ENCODE results near the gene SPRY4.
"Not testable (repeated sequence)": the region's sequence is repeated elsewhere in the genome, so short reads cannot be mapped to it uniquely, and the experiment has no call there.

SPRY4 gene

DNA sequence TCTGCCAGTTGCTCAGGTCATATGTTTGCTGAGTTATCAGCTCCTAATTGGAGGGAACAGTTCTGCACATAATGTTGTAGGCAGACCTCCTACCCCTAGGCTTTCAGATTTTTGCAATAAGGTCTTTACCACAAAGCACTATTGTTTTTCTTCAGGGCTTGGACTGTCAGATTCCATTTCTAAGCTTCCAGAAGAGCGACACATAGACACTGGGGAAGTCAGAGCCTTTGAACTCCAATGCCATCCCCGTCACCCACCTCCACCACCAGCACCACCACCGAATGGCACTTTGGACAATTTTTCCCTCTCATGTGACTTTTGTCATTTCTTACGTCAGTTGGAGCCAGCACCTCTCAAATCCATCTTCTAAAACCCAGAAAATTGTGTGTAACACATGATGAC lies 28.3 kb upstream of the SPRY4 start:
- CTCF ChIA-PET, result no interaction called here
- no peak for DNase-seq
- Mint-ChIP-seq H3K4me3 (no peak overlapping the region), H3K9me3 (peaks cover 3% of the 10 kb centered on the region), H3K36me3 (no peaks in the 10 kb centered on the region), H3K4me1 (peaks cover 33% of the 10 kb centered on the region), H3K27ac (no peak overlapping the region), H3K27me3 (peaks cover 34% of the 10 kb centered on the region)

GRCh38 chr5:142350021-142350420 lies 25.2 kb upstream of the SPRY4 start:
- no peak for DNase-seq
- Mint-ChIP-seq H3K4me1 (peaks cover 12% of the 10 kb centered on the region), H3K36me3 (no peaks in the 10 kb centered on the region)

DNA sequence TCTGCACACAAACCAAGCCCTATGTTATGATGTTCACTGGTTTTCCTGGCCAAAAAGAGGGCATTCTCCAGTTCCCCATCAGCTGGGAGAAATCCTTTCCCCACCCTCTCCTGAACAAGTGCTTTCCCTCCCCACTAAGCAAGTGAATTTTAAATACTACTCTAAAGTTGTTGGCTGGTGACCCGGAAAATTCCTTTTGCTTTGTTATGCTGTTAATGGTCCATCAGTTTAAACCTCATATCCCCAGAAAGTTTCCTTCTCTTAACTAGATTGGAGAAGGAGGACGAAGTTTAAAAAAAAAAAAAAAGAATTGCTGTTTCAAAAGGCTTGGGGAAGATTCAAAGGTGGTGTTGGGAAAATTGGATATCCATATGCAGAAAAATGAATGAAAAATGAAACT lies 21.9 kb upstream of the SPRY4 start:
- no peaks in the 10 kb centered on the region for H3K4me1 Mint-ChIP-seq
- H3K27me3 Mint-ChIP-seq, result peaks cover 34% of the 10 kb centered on the region
- DNase-seq, result no peak
- H3K27ac Mint-ChIP-seq, result no peak overlapping the region
- peaks cover 5% of the 10 kb centered on the region for H3K36me3 Mint-ChIP-seq
- H3K9me3 Mint-ChIP-seq, result peaks cover 32% of the 10 kb centered on the region
- CTCF ChIA-PET, result no interaction called here
- H3K4me3 Mint-ChIP-seq, result no peak overlapping the region

More at GRCh38 chr5:142350021-142350420, 25.2 kb upstream of the SPRY4 start:
- CTCF ChIA-PET, result no interaction called here
- Mint-ChIP-seq H3K9me3 (peaks cover 14% of the 10 kb centered on the region), H3K27ac (no peak overlapping the region), H3K4me3 (no peak overlapping the region), H3K27me3 (peaks cover 34% of the 10 kb centered on the region)

DNA sequence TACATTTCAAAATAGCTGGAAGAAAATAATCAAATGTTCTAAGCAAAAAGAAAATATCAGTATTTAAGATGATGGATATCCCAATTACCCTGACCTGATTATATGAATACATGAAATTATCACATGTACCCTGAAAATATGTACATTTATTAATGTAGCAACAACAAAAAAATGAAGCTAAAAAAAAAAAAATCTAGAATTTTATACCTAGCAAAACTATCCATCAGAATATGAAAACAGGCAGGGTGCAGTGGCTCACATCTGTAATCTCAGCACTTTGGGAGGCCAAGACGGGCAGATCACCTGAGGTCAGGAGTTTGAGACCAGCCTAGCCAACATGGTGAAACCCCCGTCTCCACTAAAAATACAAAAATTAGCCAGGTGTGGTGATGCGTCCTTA lies 20.1 kb upstream of the SPRY4 start:
- H3K27me3 Mint-ChIP-seq, result peaks cover 42% of the 10 kb centered on the region
- H3K36me3 Mint-ChIP-seq, DNase-seq, H3K4me1 Mint-ChIP-seq, H3K4me3 Mint-ChIP-seq, H3K27ac Mint-ChIP-seq, CTCF ChIA-PET: not testable (repeated sequence)
- H3K9me3 Mint-ChIP-seq, result peaks cover 32% of the 10 kb centered on the region

- H3K4me3 Mint-ChIP-seq, result no peak overlapping the region
- peaks cover 41% of the 10 kb centered on the region for H3K27me3 Mint-ChIP-seq
- peaks cover 5% of the 10 kb centered on the region for H3K36me3 Mint-ChIP-seq
These were observed 18.7 kb upstream of the SPRY4 start for GRCh38 chr5:142343531-142343930.

DNA sequence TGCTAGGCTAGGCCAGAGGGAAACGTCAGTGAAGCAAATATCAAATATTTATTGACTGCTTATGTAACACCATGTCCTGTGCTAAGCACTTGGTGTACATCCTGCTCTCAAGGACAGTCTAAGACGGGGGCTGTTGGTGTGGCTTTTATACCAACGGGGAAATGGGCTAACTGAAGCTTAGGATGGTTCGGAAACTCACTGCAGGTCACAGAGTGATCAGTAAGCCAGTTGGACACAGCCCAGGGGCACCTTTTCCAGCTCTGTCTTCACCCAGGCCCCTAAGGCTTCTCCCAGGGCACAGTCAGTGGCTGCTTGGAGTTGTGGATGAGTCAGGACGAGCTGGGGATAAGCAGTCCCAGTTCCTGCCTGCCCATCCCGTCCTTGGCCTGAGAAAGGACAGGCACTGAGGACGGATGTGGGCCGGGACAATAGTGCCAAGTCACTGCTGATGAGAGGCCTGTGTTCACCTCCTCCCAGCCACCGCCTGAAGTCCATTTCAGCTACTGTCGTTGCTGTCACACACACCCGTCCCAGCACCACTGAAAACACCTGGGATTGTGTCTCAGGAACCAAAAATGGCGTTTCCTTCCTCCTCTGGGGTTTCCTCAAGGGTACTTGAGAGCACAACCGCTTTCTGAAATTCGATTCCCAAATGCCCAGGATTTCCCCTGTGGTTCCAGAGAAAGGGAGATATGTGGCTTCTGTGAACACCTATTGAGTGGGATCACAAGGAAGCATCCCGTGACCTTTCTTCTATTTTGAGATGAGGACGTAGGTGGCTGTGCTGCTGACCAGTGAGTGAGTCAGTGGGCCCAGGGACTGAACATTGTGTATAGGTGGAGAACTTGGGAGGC lies 17.5 kb upstream of the SPRY4 start:
- CTCF ChIA-PET, result no interaction called here
- H3K4me3 Mint-ChIP-seq, result no peak overlapping the region
- no peak overlapping the region for H3K27ac Mint-ChIP-seq
- peaks cover 29% of the 10 kb centered on the region for H3K9me3 Mint-ChIP-seq
- peaks cover 5% of the 10 kb centered on the region for H3K36me3 Mint-ChIP-seq
- H3K4me1 Mint-ChIP-seq, result no peaks in the 10 kb centered on the region
- H3K27me3 Mint-ChIP-seq, result peaks cover 36% of the 10 kb centered on the region
- no peak for DNase-seq

More at GRCh38 chr5:142343531-142343930, 18.7 kb upstream of the SPRY4 start:
- Mint-ChIP-seq H3K27ac (no peak overlapping the region), H3K9me3 (peaks cover 32% of the 10 kb centered on the region), H3K4me1 (no peaks in the 10 kb centered on the region)
- CTCF ChIA-PET, result no interaction called here
- DNase-seq, result no peak

DNA sequence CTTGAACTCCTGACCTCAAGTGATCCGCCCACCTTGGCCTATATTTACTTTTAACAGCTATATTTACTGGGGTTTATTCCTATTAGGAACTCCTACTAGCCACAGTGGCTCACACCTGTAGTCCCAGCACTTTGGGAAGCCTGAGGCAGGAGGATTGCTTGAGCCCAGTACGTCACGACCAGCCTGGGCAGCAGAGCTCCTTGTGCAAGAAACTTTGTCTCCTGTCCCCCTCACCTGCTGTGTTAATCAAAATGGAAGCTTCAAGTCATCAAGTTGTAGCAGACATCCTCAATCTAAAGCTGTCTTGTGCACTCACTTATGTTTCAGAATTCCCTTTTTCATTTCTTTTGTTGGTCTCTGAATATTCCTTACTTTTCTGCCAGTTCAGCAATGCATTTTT lies 15.0 kb upstream of the SPRY4 start:
- CTCF ChIA-PET, result no interaction called here
- peaks cover 17% of the 10 kb centered on the region for H3K9me3 Mint-ChIP-seq
- H3K27me3 Mint-ChIP-seq, result peaks cover 21% of the 10 kb centered on the region
- H3K4me3 Mint-ChIP-seq, result no peak overlapping the region
- no peak for DNase-seq
- no peaks in the 10 kb centered on the region for H3K4me1 Mint-ChIP-seq
- peaks cover 5% of the 10 kb centered on the region for H3K36me3 Mint-ChIP-seq
- H3K27ac Mint-ChIP-seq, result no peak overlapping the region

DNA sequence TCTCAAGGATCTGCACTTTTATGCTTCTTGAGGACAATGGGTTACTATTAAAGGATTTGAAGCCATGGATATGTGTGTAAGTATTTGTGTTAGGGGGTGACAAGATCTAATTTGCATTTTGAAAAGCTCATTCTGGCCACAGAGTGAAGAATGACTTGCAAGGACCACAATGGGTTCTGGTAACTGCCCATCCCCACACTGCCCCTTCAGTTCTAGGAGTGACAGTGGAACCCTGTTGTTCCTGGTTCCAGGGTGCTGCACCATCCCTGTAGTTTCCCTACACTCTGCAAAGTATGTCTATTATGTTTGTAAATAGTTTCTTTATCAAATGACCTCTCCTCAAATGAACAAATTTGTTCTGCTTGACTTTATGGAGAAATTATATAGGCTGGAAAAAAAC lies 9.7 kb upstream of the SPRY4 start:
- no peaks in the 10 kb centered on the region for H3K36me3 Mint-ChIP-seq
- CTCF ChIA-PET, result no interaction called here
- H3K27ac Mint-ChIP-seq, result no peak overlapping the region
- peaks cover 2% of the 10 kb centered on the region for H3K27me3 Mint-ChIP-seq
- DNase-seq, result no peak
- H3K4me1 Mint-ChIP-seq, result no peaks in the 10 kb centered on the region
- H3K4me3 Mint-ChIP-seq, result no peak overlapping the region
- H3K9me3 Mint-ChIP-seq, result no peaks in the 10 kb centered on the region

- H3K9me3 Mint-ChIP-seq, DNase-seq, H3K27me3 Mint-ChIP-seq, H3K4me3 Mint-ChIP-seq, CTCF ChIA-PET, H3K36me3 Mint-ChIP-seq, H3K27ac Mint-ChIP-seq, H3K4me1 Mint-ChIP-seq: not testable (repeated sequence)
These were observed 8.9 kb upstream of the SPRY4 start for GRCh38 chr5:142333749-142334148.

- H3K27ac Mint-ChIP-seq, result no peak overlapping the region
- no peak for DNase-seq
- no peaks in the 10 kb centered on the region for H3K36me3 Mint-ChIP-seq
- peaks cover 39% of the 10 kb centered on the region for H3K27me3 Mint-ChIP-seq
- H3K4me1 Mint-ChIP-seq, result peaks cover 12% of the 10 kb centered on the region
- no peaks in the 10 kb centered on the region for H3K9me3 Mint-ChIP-seq
- CTCF ChIA-PET, result no interaction called here
- no peak overlapping the region for H3K4me3 Mint-ChIP-seq
These were observed 5.6 kb upstream of the SPRY4 start for GRCh38 chr5:142330444-142330843.

DNA sequence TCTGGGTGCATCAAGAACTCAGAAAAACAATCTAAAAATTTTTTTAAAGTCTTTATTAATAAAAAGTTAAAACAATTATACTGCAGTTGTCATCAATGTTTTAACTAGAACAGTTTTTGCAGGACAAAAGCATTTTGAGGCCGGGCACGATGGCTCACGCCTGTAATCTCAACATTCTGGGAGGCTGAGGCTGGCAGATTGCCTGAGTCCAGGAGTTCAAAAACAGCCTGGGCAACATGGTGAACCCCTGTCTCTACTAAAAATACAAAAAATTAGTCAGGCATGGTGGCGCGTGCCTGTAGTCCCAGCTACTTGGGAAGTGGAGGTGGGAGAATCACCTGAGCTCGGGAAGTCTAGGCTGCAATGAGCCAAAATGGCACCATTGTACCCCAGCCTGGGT lies 5.2 kb upstream of the SPRY4 start:
- no peaks in the 10 kb centered on the region for H3K36me3 Mint-ChIP-seq
- CTCF ChIA-PET, result no interaction called here
- H3K27ac Mint-ChIP-seq, result no peak overlapping the region
- no peak overlapping the region for H3K4me3 Mint-ChIP-seq
- peaks cover 15% of the 10 kb centered on the region for H3K4me1 Mint-ChIP-seq
- H3K9me3 Mint-ChIP-seq, result no peaks in the 10 kb centered on the region
- no peak for DNase-seq
- peaks cover 43% of the 10 kb centered on the region for H3K27me3 Mint-ChIP-seq

GRCh38 chr5:142327111-142327842 lies 2.5 kb upstream of the SPRY4 start:
- Mint-ChIP-seq H3K4me3 (no peak overlapping the region), H3K4me1 (peaks cover 32% of the 10 kb centered on the region), H3K9me3 (no peaks in the 10 kb centered on the region), H3K27ac (no peak overlapping the region), H3K36me3 (no peaks in the 10 kb centered on the region), H3K27me3 (peaks cover 70% of the 10 kb centered on the region)
- CTCF ChIA-PET, result no interaction called here
- DNase-seq, result no peak

DNA sequence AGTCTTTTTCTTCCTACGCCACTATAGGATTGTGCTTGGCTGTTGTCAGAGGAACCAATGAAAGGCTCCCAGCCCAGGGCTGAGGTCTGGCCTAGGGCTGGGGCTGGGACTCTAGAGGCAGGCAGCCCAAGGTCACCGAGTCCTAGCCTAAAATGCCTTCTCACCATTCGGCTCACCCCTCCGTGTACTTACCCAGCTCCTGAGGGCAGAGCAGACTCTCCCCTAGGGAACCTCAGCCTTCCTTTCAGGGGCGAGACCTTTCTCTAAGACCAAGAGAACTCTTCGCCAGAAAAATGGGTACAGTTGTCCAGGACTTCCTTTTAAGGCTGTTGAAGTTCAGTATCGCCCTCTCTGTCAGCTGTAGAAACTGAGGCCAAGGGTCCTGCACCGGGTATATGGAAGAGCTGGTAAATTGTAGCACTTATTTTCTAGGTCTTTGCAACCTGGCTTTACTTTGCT lies 1.7 kb upstream of the SPRY4 start:
- H3K36me3 Mint-ChIP-seq, result no peaks in the 10 kb centered on the region
- peaks cover 78% of the 10 kb centered on the region for H3K27me3 Mint-ChIP-seq
- CTCF ChIA-PET, result no interaction called here
- peak overlapping the region; percentile 80 for H3K4me3 Mint-ChIP-seq
- DNase-seq, result no peak
- no peaks in the 10 kb centered on the region for H3K9me3 Mint-ChIP-seq
- no peak overlapping the region for H3K27ac Mint-ChIP-seq
- H3K4me1 Mint-ChIP-seq, result peaks cover 32% of the 10 kb centered on the region

- peaks cover 36% of the 10 kb centered on the region for H3K4me1 Mint-ChIP-seq
- H3K9me3 Mint-ChIP-seq, result no peaks in the 10 kb centered on the region
- peak overlapping the region; percentile 80 for H3K4me3 Mint-ChIP-seq
- H3K27me3 Mint-ChIP-seq, result peaks cover 84% of the 10 kb centered on the region
- peak overlapping the region; percentile 52 for H3K27ac Mint-ChIP-seq
- peak; percentile 52 for DNase-seq
- no peaks in the 10 kb centered on the region for H3K36me3 Mint-ChIP-seq
- CTCF ChIA-PET, result no interaction called here
These were observed 1.1 kb upstream of the SPRY4 start for GRCh38 chr5:142325725-142326479.
